Right cardiac atrium (tissue), 5 donors: Measurements from ENCODE around the gene DNAJB14. TPM values are rescaled to one million over a fixed set of nuclear protein-coding genes. Genes with fewer than 3 reads are reported as not detected.
A peak's percentile ranks its signal among the peaks of the same experiment; 100 is the strongest.

Experiments
- ATAC-seq, 2 donors: fragments of 200-7000 bp; cut with Tn5 transposase; one replicate each; pipeline versions ENCODE4 v1.8.0 to v1.9.1; 2020; ENCODE audit warnings: moderate library complexity in 2 of 2, mild to moderate bottlenecking in 1 of 2
- DNase-seq, 3 donors: peaks; one replicate each; pipeline ENCODE4 v3.0.0-alpha.2; 2020
- H3K27ac ChIP-seq: one replicate; pipeline ENCODE4 v1.5.1; 2013; ENCODE audit warnings: mild to moderate bottlenecking, low read length, control low read depth, moderate library complexity
- H3K27me3 ChIP-seq: one replicate; pipeline ENCODE4 v1.6.1; 2013; ENCODE audit not compliant: control insufficient read depth, insufficient read depth
- H3K4me1 ChIP-seq: one replicate; pipeline ENCODE4 v1.6.1; 2013; ENCODE audit warnings: low read length; ENCODE audit not compliant: control insufficient read depth, insufficient read depth
- H3K4me3 ChIP-seq: one replicate; pipeline ENCODE4 v1.5.1; 2013; ENCODE audit warnings: low read length, control low read depth
- H3K9me3 ChIP-seq: one replicate; pipeline ENCODE4 v1.6.1; 2013; ENCODE audit warnings: low read length; ENCODE audit not compliant: control insufficient read depth
- WGBS: extraction: QIAGEN DNeasy Blood & Tissue Kit; methylation state at CpG from one replicate; pipeline ENCODE4 v1.1.7; 2013; 5-methylcytosine and 5-hydroxymethylcytosine counted together
- intact Hi-C, 4 donors: fragments of 100-400 bp; cut with DNase I; formaldehyde crosslinking; loops; one replicate each; pipeline versions ENCODE4 v1.11.0 to v1.14.0; 2022 to 2023
- polyA plus RNA-seq: library from polyadenylated mRNA; stranded (reverse); fragments of 200-250 nt; gene quantifications from one replicate; pipeline ENCODE4 v1.2.3, GENCODE V29; 2013
- total RNA-seq, 4 donors: library from RNA; stranded (reverse); fragmentation: NEBNext Ultra II Directional; extraction: Animal tissue kit (Norgen Biotek cat#: 25700); gene quantifications; one replicate each; pipeline ENCODE4 v1.2.1, GENCODE V29; 2021
- donor health status: healthy with polysubstance abuse.
- donor health status: DM: no; HTN: yes; CAD: no.
- donor health status: DM: no; HTN: no; CAD: no.
- donor health status: DM: no; HTN: yes; CAD: no; lungs with severe emphysema.
- donor health status: DM: yes; HTN: yes; CAD: no.

The DNAJB14 gene
- total and polyA plus RNA-seq, 5 donors = 6.5 to 29.0 (median 26.4) TPM

GRCh38 chr4:99893029-99893428 lies 53.4 kb downstream of the DNAJB14 start:
- no peaks in the 10 kb centered on the region for H3K27me3 ChIP-seq
- 95% methylated on average over 8 of the region's 8 CpGs for WGBS
- no peaks in the 10 kb centered on the region for H3K9me3 ChIP-seq
- no peak overlapping the region for H3K27ac ChIP-seq
- peaks cover 2% of the 10 kb centered on the region for H3K4me1 ChIP-seq
- ATAC-seq (no peak), DNase-seq (no peak)
- peak overlapping the region; percentile 94 for H3K4me3 ChIP-seq
- intact Hi-C loops = loop anchor here (5.0 to 10.0 kb wide), 3 partner anchors 52 to 328 kb away; partner anchors contain the start of genes DNAJB14 (in 4 of the 4) and TRMT10A (in 1 of the 4)

GRCh38 chr4:99891351-99891750 lies 55.1 kb downstream of the DNAJB14 start:
- WGBS = 61% methylated on average over 2 of the region's 2 CpGs
- ATAC-seq (no peak), DNase-seq (no peak)
- H3K27me3 ChIP-seq = no peaks in the 10 kb centered on the region
- H3K27ac ChIP-seq = no peak overlapping the region
- no peak overlapping the region for H3K4me3 ChIP-seq
- H3K9me3 ChIP-seq = no peaks in the 10 kb centered on the region
- intact Hi-C loops = loop anchor here (5.0 to 10.0 kb wide), 3 partner anchors 53 to 327 kb away; partner anchors contain the start of genes DNAJB14 (in 4 of the 4) and TRMT10A (in 1 of the 4)
- H3K4me1 ChIP-seq = peaks cover 2% of the 10 kb centered on the region

GRCh38 chr4:99887837-99888236 lies 58.6 kb downstream of the DNAJB14 start:
- H3K4me3 ChIP-seq = no peak overlapping the region
- H3K9me3 ChIP-seq = no peaks in the 10 kb centered on the region
- H3K27ac ChIP-seq = no peak overlapping the region
- H3K4me1 ChIP-seq = no peaks in the 10 kb centered on the region
- ATAC-seq (no peak), DNase-seq (no peak)
- intact Hi-C loops = loop anchor here in 2 of 4 donors (10.0 kb wide), 1 partner anchor 323 kb away; the partner anchor contains the start of gene TRMT10A (in 2 of the 2)
- WGBS = 65% methylated on average over 5 of the region's 5 CpGs
- no peaks in the 10 kb centered on the region for H3K27me3 ChIP-seq

- 80% methylated on average over 4 of the region's 4 CpGs for WGBS
- intact Hi-C loops = loop anchor here in 2 of 4 donors (10.0 kb wide), 1 partner anchor 321 kb away; the partner anchor contains the start of gene TRMT10A (in 2 of the 2)
- Histone ChIP-seq H3K4me1 (no peaks in the 10 kb centered on the region), H3K27me3 (no peaks in the 10 kb centered on the region), H3K9me3 (no peaks in the 10 kb centered on the region), H3K4me3 (no peak overlapping the region), H3K27ac (no peak overlapping the region)
- DNase-seq (no peak), ATAC-seq (no peak)
Observed at GRCh38 chr4:99886146-99886545, 60.3 kb downstream of the DNAJB14 start.

GRCh38 chr4:99885687-99886086 lies 60.7 kb downstream of the DNAJB14 start:
- Histone ChIP-seq H3K4me1 (no peaks in the 10 kb centered on the region), H3K9me3 (no peaks in the 10 kb centered on the region), H3K27ac (no peak overlapping the region), H3K4me3 (no peak overlapping the region), H3K27me3 (no peaks in the 10 kb centered on the region)
- DNase-seq (no peak), ATAC-seq (no peak)
- intact Hi-C loops = loop anchor here in 2 of 4 donors (10.0 kb wide), 1 partner anchor 321 kb away; the partner anchor contains the start of gene TRMT10A (in 2 of the 2)

GRCh38 chr4:99885063-99885664 lies 61.3 kb downstream of the DNAJB14 start:
- no peaks in the 10 kb centered on the region for H3K4me1 ChIP-seq
- no peaks in the 10 kb centered on the region for H3K9me3 ChIP-seq
- DNase-seq = no peak
- no peak overlapping the region for H3K4me3 ChIP-seq
- H3K27ac ChIP-seq = no peak overlapping the region
- intact Hi-C loops = loop anchor here in 2 of 4 donors (10.0 kb wide), 1 partner anchor 320 kb away; the partner anchor contains the start of gene TRMT10A (in 2 of the 2)
- ATAC-seq = no peak
- H3K27me3 ChIP-seq = no peaks in the 10 kb centered on the region
- 74% methylated on average over 2 of the region's 2 CpGs for WGBS

- intact Hi-C loops = no loop called here
- 91% methylated on average over 3 of the region's 3 CpGs for WGBS
Observed at GRCh38 chr4:99879458-99879857, 67.0 kb downstream of the DNAJB14 start.

GRCh38 chr4:99878604-99879003 lies 67.8 kb downstream of the DNAJB14 start:
- DNase-seq (no peak), ATAC-seq (no peak)
- no peaks in the 10 kb centered on the region for H3K27me3 ChIP-seq
- no peak overlapping the region for H3K4me3 ChIP-seq
- no peaks in the 10 kb centered on the region for H3K4me1 ChIP-seq
- no peak overlapping the region for H3K27ac ChIP-seq
- H3K9me3 ChIP-seq = no peaks in the 10 kb centered on the region
- intact Hi-C loops = no loop called here

More at GRCh38 chr4:99879458-99879857, 67.0 kb downstream of the DNAJB14 start:
- ATAC-seq (no peak), DNase-seq (no peak)
- H3K9me3 ChIP-seq = no peaks in the 10 kb centered on the region
- no peaks in the 10 kb centered on the region for H3K27me3 ChIP-seq
- no peak overlapping the region for H3K27ac ChIP-seq
- no peaks in the 10 kb centered on the region for H3K4me1 ChIP-seq
- H3K4me3 ChIP-seq = no peak overlapping the region

- H3K27ac ChIP-seq = no peak overlapping the region
- ATAC-seq (no peak), DNase-seq (no peak)
- WGBS = 87% methylated on average over 3 of the region's 3 CpGs
- no peaks in the 10 kb centered on the region for H3K27me3 ChIP-seq
- intact Hi-C loops = no loop called here
- no peaks in the 10 kb centered on the region for H3K4me1 ChIP-seq
- H3K4me3 ChIP-seq = no peak overlapping the region
- no peaks in the 10 kb centered on the region for H3K9me3 ChIP-seq
Observed at GRCh38 chr4:99876946-99877345, 69.5 kb downstream of the DNAJB14 start.

GRCh38 chr4:99875071-99875470 lies 71.3 kb downstream of the DNAJB14 start:
- H3K27me3 ChIP-seq = no peaks in the 10 kb centered on the region
- no peak overlapping the region for H3K4me3 ChIP-seq
- no peaks in the 10 kb centered on the region for H3K4me1 ChIP-seq
- no peak for DNase-seq
- H3K27ac ChIP-seq = no peak overlapping the region
- no peak for ATAC-seq
- H3K9me3 ChIP-seq = no peaks in the 10 kb centered on the region
- intact Hi-C loops = no loop called here

GRCh38 chr4:99872570-99872969 lies 73.8 kb downstream of the DNAJB14 start:
- DNase-seq = no peak
- ATAC-seq = no peak
- Histone ChIP-seq H3K9me3 (no peaks in the 10 kb centered on the region), H3K27me3 (no peaks in the 10 kb centered on the region), H3K4me3 (no peak overlapping the region), H3K4me1 (no peaks in the 10 kb centered on the region), H3K27ac (no peak overlapping the region)
- intact Hi-C loops = no loop called here
